Activated gamma-delta T cell (primary cell): ENCODE results near the gene MAP3K15.
"Not testable (repeated sequence)": the region's sequence is repeated elsewhere in the genome, so short reads cannot be mapped to it uniquely, and the experiment has no call there.

ENCODE experiments used
- DNase-seq: peaks from one replicate; lab custom pipeline; 2025; lab: John Stamatoyannopoulos, UW

The MAP3K15 gene

GRCh38 chrX:19540076-19540475 is 24.8 kb upstream of the MAP3K15 start:
- DNase-seq = no peak

GRCh38 chrX:19539665-19540064 is 24.4 kb upstream of the MAP3K15 start:
- DNase-seq = no peak

- no peak for DNase-seq
Measured at GRCh38 chrX:19535476-19535875, 20.2 kb upstream of the MAP3K15 start.

- DNase-seq = no peak
Measured at GRCh38 chrX:19532709-19533108, 17.4 kb upstream of the MAP3K15 start.

GRCh38 chrX:19517965-19518364 is 2.7 kb upstream of the MAP3K15 start:
- no peak for DNase-seq

- no peak for DNase-seq
Measured at GRCh38 chrX:19515615-19516105, 352 bp upstream of the MAP3K15 start.

- DNase-seq = no peak
Measured at GRCh38 chrX:19513383-19513782, 1.9 kb downstream of the MAP3K15 start.

GRCh38 chrX:19512961-19513360 is 2.3 kb downstream of the MAP3K15 start:
- DNase-seq = no peak

GRCh38 chrX:19512359-19512758 is 2.9 kb downstream of the MAP3K15 start:
- DNase-seq = no peak

GRCh38 chrX:19511796-19512195 is 3.5 kb downstream of the MAP3K15 start:
- not testable (repeated sequence) for DNase-seq

- no peak for DNase-seq
Measured at GRCh38 chrX:19496711-19497110, 18.6 kb downstream of the MAP3K15 start.

- DNase-seq = no peak
Measured at GRCh38 chrX:19487520-19488200, 27.6 kb downstream of the MAP3K15 start.

GRCh38 chrX:19479458-19479857 is 35.9 kb downstream of the MAP3K15 start:
- DNase-seq = no peak

- not testable (repeated sequence) for DNase-seq
Measured at GRCh38 chrX:19468383-19468782, 46.9 kb downstream of the MAP3K15 start.

- DNase-seq = no peak
Measured at GRCh38 chrX:19462879-19463278, 52.4 kb downstream of the MAP3K15 start.

GRCh38 chrX:19462231-19462630 is 53.1 kb downstream of the MAP3K15 start:
- no peak for DNase-seq

- no peak for DNase-seq
Measured at GRCh38 chrX:19457662-19458061, 57.6 kb downstream of the MAP3K15 start.

- DNase-seq = no peak
Measured at GRCh38 chrX:19448077-19448476, 67.2 kb downstream of the MAP3K15 start.

GRCh38 chrX:19446397-19446796 is 68.9 kb downstream of the MAP3K15 start:
- DNase-seq = no peak

GRCh38 chrX:19445772-19446171 is 69.5 kb downstream of the MAP3K15 start:
- not testable (repeated sequence) for DNase-seq

GRCh38 chrX:19443869-19444526 is 71.3 kb downstream of the MAP3K15 start:
- DNase-seq = no peak

GRCh38 chrX:19440713-19441112 is 74.6 kb downstream of the MAP3K15 start:
- DNase-seq = no peak

GRCh38 chrX:19422661-19423060 is 92.6 kb downstream of the MAP3K15 start:
- not testable (repeated sequence) for DNase-seq
